ENCODE measurements around the gene CTIF.
A peak's percentile ranks its signal among the peaks of the same experiment; 100 is the strongest.

The CTIF gene

GRCh38 chr18:48682768-48683167 lies 143.9 kb downstream of the CTIF start:
- no peak for DNase-seq (ENCODE audit: low spot score)

GRCh38 chr18:48683197-48683596 lies 144.4 kb downstream of the CTIF start:
- DNase-seq (ENCODE audit: low spot score): no peak

- no peak for DNase-seq (ENCODE audit: low spot score)
Measured at GRCh38 chr18:48683661-48684060, 144.8 kb downstream of the CTIF start.

DNA sequence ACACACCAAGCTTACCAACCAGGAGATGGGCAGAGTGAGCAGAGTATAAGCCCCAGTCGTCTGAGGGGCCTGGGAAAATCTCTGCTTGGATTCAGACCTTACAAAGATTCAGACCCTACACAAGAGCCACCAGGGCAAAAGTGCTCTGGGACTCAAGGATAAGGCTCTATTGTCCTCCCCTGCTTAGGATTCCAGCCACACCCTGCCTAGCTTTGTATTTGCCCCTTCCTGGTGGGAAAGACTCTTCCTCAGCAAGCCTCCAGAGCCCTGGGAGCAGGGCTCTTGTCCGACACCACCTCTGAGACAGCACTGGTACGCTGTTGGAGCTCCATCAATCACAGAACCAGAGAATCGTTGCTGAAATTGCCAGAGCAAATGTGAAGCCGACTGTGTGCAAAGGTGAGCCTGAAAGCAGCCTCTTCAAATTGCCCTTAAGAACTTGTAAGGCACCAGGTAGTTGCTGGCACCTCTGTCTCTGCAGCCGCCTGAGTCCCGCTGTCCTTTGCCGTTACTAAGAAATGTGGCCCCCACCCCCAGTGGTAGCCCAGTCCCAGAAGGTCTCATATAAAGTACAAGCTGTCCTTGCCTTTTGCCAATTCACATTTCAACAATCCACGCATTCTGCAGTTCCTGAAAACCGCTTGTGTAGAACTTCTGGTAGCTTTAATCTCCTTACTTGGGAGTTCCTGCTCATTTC lies 148.7 kb downstream of the CTIF start:
- no peak for DNase-seq (ENCODE audit: low spot score)

GRCh38 chr18:48688961-48689360 lies 150.1 kb downstream of the CTIF start:
- no peak for DNase-seq (ENCODE audit: low spot score)

DNA sequence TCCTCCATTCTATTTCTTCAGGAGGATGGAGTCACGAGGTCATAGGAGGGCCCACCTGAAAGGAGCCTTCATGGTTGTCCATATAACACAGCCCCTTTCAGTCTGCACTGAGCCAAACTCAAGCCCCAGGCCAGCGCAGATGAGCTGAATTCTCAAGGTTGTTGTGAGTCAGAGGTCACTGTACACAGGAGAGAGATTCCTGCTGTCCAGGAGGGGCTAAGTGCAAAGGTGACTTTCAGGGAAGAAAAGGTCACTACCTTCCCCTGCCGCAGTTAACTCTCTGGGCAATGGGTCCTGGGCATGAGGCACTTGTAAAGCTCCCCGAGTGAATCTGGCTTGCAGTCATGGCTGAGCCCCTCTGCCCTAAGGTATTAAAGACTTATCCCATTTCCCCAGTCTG lies 150.7 kb downstream of the CTIF start:
- DNase-seq (ENCODE audit: low spot score): no peak

DNA sequence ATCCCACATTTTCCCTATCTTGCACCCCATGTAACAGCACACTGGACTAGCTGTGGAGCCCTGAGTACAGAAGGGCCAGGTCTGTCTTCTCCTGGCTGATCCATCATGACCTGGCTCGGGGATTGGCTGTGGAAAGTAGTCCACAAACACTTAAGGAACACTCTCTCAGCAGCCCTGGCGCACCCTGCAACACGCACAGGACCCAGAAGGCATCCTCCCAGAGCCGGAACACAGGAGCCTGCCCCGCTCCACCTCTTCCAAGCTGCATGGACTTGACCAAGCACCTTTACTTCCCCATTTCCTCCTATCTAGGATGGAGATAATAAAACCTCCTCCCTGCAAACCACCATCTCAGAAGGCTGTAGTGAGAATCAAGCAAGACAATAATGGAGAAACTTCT lies 151.7 kb downstream of the CTIF start:
- no peak for DNase-seq (ENCODE audit: low spot score)

DNA sequence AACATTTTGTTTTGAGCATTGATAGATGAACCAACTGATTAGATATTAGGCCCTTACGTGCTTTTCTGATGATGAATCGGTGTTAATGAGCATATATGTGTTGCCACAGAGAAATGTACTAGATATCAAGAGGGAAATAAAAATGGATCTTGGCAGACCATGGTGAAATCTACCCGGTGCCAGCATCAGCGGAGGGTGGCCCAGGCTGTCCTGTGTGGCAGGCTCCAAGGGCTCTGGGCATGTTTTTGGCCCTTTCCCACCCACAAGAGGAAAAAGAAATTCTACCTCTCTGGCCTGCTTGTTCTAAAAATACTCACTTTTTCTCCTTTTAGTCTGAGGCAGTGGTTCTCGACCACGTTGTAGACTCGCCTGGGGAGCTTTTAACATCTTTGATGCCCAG lies 154.2 kb downstream of the CTIF start:
- DNase-seq (ENCODE audit: low spot score): no peak

- peak; percentile 19 for DNase-seq (ENCODE audit: low spot score)
Measured at GRCh38 chr18:48693625-48694262, 154.9 kb downstream of the CTIF start.

DNA sequence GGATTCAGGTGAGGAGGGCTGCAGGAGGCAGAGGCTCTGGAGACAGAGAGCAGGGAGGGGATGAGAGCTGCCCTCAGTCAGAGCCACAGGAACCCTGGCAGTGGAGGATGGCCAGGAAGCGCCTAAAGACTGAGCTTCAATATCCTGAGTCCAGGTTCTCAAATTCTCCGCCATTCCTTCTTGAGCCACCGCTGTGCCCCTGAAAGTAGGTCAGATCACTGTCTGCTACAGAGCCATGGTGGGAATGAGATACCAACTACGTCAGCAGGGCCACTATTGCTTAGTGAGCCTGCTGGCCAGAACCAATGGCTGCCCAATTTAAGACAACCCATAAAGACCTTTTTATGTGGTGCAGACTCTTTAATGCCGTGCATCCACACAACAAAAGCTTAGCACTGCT lies 155.5 kb downstream of the CTIF start:
- no peak for DNase-seq (ENCODE audit: low spot score)

- no peak for DNase-seq (ENCODE audit: low spot score)
Measured at GRCh38 chr18:48695671-48696070, 156.8 kb downstream of the CTIF start.

- no peak for DNase-seq (ENCODE audit: low spot score)
Measured at GRCh38 chr18:48696218-48696617, 157.4 kb downstream of the CTIF start.

- no peak for DNase-seq (ENCODE audit: low spot score)
Measured at GRCh38 chr18:48697441-48697840, 158.6 kb downstream of the CTIF start.

DNA sequence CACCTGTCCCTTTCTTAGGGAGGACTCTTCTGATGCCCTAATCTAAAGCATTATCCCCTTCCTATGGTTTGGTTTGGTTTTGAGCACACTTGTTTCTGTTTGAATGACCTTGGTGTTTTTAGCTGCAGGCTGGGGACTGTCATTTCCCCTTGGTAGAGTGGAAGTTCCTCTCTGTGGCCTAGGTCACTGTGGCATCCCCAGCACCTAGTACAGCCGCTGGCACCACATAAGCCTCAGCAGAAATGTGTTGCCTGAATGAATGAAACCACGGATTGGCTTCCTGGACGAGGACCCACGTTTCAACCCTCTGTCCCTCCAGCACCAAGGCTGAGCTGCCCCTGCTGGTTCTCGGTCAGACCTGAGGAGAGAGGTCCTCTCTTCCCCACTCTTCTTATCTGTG lies 159.9 kb downstream of the CTIF start:
- DNase-seq (ENCODE audit: low spot score): no peak

- DNase-seq (ENCODE audit: low spot score): no peak
Measured at GRCh38 chr18:48699761-48700160, 160.9 kb downstream of the CTIF start.

DNA sequence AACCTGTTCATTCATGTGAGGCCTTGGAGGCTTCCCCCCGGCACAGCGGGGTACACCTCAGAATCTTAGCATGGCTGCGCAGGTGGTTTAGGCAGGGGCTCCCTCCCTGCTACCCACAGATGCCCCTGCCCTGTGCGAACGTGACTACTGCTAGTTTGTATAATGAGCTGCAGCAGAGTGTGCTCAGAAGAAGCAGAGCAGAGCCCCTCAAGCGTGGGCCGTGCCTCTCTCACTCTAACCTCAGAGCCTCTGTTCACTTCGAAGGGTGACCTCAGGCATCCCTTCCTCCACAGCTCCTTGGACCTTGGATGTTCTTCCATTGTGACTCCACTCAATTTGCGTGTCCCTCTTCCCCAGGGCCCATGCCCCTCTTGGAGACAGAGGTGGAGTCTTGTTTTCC lies 161.6 kb downstream of the CTIF start:
- DNase-seq (ENCODE audit: low spot score): no peak

GRCh38 chr18:48702346-48703027 lies 163.7 kb downstream of the CTIF start:
- DNase-seq (ENCODE audit: low spot score): no peak

GRCh38 chr18:48703028-48703386 lies 164.2 kb downstream of the CTIF start:
- no peak for DNase-seq (ENCODE audit: low spot score)

DNA sequence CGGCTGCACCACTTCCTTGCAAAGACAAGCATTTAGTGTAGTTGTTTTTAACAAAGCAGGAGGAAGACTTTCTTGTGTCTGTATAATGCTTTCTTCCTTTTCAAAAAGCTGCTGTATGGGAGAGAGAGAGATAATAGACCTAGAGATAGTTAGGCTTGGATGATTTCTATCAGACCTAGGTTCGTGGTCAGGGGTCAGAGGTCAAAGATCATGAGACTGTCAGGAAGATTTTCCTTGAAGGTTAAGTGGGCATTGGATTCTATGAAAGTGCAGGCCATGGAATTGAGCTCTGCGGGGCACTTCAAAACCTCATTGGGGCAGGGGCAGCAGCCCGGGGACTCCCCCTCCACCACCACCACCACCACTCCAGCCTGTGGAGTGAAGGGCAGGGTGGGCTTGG lies 164.6 kb downstream of the CTIF start:
- DNase-seq (ENCODE audit: low spot score): no peak

- no peak for DNase-seq (ENCODE audit: low spot score)
Measured at GRCh38 chr18:48705043-48705442, 166.2 kb downstream of the CTIF start.

DNA sequence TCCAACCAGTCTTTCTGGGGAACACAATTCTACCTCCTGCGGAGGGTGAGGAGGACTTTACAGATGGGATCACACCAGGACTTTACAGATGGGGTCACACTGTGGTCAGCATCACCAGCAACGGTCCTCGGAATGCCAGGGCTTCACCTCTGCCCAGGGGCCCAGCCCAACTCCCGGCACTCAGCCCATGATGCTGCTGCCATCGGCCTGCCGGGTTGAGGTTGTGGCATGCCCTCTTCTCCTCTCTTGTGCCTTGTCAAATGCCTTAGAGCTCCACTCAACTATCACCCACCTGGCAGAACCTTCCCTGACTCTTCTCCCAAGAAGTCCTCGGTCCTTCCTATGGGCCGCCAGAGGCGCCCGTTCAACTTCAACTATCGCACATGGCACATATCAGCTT lies 166.7 kb downstream of the CTIF start:
- DNase-seq (ENCODE audit: low spot score): no peak

- DNase-seq (ENCODE audit: low spot score): no peak
Measured at GRCh38 chr18:48706731-48707130, 167.9 kb downstream of the CTIF start.

- no peak for DNase-seq (ENCODE audit: low spot score)
Measured at GRCh38 chr18:48707636-48708296, 168.9 kb downstream of the CTIF start.

Measured in AG08395 (cell line).